GM21717 (cell line): ENCODE measurements around the gene HYCC2.
A peak's percentile ranks its signal among the peaks of the same experiment; 100 is the strongest.
"Not testable (repeated sequence)": the region's sequence is repeated elsewhere in the genome, so short reads cannot be mapped to it uniquely, and the experiment has no call there.

Experiments
- ATAC-seq: cut with Tn5 transposase; IDR thresholded peaks from one replicate; pipeline ENCODE4 v1.9.1; 2021; ENCODE audit warnings: mild to moderate bottlenecking, moderate library complexity; ENCODE audit not compliant: unreplicated experiment

Gene HYCC2

GRCh38 chr2:201073071-201073470 lies 1.6 kb upstream of the HYCC2 start:
- ATAC-seq, result no peak

GRCh38 chr2:201072201-201072530 lies 695 bp upstream of the HYCC2 start:
- peak; percentile 6 for ATAC-seq

DNA sequence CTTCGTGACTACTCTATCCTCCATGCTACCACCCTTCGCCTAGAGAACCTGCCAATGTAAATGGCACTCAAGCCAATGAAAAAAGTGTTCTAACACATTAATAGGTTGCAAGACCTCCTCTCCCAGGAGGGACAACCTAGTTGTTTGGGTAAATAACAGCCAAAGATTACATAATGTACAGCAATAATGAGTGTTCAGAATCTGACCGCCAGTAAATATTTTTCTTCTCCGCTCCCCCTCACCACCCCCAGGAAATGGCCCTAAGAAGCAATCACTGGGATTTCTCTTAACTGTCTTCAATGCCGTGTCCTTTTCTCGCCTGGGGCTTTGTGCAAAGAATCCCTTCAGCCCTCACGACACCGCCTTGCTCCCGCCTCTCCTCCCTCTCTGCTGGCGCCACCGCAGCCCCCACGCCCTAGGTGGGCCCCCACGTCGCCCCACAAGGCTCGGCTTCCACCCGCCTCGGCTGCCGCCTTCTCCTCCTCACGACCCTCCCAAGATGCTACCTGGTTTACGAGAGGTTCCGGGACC lies 458 bp downstream of the HYCC2 start:
- ATAC-seq, result peak; percentile 18

- ATAC-seq, result no peak
These were observed 6.6 kb downstream of the HYCC2 start for GRCh38 chr2:201064797-201065329.

DNA sequence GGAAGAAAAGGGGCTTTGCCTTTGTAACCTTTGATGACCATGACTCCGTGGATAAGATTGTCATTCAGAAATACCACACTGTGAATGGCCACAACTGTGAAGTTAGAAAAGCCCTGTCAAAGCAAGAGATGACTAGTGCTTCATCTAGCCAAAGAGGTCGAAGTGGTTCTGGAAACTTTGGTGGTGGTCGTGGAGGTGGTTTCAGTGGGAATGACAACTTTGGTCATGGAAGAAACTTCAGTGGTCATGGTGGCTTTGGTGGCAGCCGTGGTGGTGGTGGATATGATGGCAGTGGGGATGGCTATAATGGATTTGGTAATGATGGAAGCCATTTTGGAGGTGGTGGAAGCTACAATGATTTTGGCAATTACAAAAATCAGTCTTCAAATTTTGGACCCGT lies 8.0 kb downstream of the HYCC2 start:
- ATAC-seq, result not testable (repeated sequence)

DNA sequence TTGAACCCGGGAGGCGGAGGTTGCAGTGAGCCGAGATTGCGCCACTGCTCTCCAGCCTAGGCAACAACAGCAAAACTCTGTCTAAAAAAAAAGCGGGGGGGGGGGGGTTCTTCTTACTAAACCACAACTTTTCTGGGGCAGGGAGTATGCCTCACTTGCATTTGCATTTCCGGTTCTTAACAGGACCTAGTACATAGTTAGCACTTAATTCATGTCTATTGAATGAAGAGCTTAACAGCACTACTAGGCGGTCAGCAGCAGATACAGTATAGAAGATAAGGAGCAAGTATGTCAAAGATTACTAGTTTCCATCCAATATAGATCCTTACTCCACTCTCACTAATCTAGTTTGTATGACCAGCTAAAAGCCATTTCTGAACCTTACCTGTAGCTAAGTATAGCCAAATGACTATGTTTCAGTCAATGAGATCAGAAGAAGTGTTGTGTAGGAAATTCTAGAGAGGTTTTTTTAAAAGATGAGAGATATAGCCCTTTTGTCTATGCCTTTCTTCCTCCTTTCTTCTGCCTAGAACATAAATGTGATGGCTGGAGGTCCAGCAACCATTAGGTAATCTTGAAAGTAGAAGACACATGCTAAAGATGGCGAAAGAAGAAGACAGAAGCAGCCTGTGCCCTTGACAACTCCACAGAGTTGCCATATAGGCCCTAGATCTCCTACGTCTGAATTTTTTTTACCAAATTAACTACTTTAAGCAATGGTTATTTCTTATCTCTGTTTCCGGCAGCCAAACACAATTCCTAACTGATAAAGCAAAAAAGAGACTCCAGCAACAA lies 11.3 kb downstream of the HYCC2 start:
- no peak for ATAC-seq

- no peak for ATAC-seq
These were observed 12.6 kb downstream of the HYCC2 start for GRCh38 chr2:201058914-201059313.

DNA sequence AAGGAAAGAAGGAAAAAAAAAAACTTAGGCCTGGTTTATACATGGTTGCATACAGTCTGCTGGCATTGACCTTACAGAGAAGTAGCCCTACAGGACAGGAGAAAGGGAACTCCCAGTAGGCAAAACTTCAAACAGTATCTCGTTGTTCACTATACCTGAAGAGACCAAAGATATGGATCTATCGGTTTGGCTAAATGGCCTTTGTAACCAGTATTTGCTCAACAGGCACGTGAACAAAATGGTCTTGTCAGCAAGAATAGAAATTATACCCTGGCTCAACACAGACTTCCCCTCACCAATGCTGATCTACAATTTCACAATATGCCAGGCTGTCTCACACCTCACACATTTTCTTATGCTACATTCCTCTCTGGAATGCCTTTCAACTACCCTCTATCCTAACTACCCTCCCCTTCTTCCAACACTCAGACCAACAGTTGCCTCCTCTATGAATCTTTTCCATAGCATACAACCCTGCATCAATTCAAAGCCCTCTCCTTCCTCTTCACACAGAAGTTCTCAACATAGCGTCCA lies 13.7 kb downstream of the HYCC2 start:
- no peak for ATAC-seq

- no peak for ATAC-seq
These were observed 14.4 kb downstream of the HYCC2 start for GRCh38 chr2:201057087-201057521.

GRCh38 chr2:201049455-201049854 lies 22.0 kb downstream of the HYCC2 start:
- no peak for ATAC-seq

GRCh38 chr2:201046881-201047280 lies 24.6 kb downstream of the HYCC2 start:
- ATAC-seq, result no peak

GRCh38 chr2:201043050-201043449 lies 28.4 kb downstream of the HYCC2 start:
- ATAC-seq, result not testable (repeated sequence)

DNA sequence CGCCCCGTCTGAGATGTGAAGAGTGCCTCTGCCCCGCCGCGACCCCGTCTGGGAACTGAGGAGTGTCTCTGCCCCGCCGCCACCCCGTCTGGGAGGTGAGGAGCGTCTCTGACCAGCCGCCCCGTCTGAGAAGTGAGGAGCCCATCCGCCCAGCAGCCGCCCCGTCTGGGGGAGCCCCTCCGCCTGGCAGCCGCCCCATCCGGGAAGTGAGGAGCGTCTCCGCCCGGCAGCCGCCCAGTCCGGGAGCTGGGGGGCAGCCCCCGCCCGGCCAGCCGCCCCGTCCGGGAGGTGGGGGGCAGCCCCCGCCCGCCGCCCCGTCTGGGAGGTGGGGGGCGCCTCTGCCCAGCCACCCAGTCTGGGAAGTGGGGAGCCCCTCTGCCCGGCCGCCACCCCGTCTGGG lies 29.0 kb downstream of the HYCC2 start:
- ATAC-seq, result not testable (repeated sequence)

GRCh38 chr2:201040867-201041628 lies 30.4 kb downstream of the HYCC2 start:
- ATAC-seq, result no peak

DNA sequence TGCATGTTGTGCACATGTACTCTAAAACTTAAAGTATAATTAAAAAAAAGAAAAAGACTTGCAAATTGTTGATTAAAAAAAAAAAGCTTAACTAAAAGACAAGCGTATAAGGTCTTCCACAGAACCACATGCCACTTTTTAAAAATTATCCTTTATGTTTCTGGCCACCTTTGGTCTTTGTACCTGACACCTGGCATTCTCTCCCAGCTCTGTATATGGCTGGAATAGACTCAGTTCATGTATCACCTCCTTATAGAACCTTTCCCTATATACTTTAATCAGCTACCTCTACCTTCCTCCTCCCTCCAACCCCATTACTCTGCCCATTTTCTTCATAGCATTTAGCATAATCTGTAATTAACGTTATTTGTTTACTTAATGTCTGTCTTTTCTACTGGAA lies 32.6 kb downstream of the HYCC2 start:
- no peak for ATAC-seq

DNA sequence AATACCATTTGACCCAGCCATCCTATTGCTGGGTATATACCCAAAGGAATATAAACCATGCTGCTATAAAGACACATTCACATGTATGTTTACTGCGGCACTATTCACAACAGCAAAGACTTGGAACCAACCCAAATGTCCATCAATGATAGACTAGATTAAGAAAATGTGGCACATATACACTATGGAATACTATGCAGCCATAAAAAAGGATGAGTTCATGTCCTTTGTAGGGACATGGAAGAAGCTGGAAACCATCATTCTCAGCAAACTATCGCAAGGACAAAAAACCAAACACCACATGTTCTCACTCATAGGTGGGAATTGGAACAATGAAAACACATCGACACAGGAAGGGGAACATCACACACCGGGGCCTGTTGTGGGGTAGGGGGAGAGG lies 33.1 kb downstream of the HYCC2 start:
- not testable (repeated sequence) for ATAC-seq

- not testable (repeated sequence) for ATAC-seq
These were observed 37.1 kb downstream of the HYCC2 start for GRCh38 chr2:201034355-201034754.

DNA sequence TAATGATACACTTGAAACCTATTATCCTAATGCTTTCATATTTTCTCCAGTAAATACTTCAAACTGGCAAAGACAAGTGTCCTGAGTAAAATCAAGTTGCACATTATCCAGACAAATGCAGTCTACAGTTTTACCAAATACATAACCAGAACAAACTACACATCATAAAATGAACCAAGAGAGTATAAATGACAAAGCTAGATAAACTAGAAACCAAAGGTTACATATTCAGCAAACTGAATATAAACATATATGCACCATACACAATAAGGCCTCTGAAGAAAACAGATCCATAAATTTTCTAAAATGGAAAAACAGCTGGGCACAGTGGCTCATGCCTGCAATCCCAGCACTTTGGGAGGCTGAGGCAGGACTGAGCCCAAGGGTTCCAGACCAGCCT lies 47.0 kb downstream of the HYCC2 start:
- no peak for ATAC-seq

DNA sequence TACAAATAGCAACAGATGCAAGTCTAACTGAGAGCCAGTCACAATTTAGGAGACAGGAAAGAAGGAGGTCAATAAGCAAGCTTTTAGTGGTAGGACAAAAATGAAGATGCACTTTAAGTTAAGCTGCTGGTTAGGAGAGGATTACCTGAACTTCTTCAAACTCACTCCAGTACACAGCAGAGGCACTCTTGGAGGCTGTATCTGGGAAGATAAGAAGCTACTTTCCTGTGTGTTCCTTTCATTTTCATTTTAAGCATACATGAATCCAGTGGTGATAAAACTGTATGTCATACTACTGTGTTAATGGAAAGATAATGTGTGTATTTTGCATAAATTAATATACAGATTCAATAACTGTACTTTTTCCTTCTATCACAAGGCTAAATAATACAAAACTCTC lies 49.6 kb downstream of the HYCC2 start:
- ATAC-seq, result no peak
